Epithelial cell of esophagus (primary cell): ENCODE data around the gene UMAD1.

Source experiments
- DNase-seq: peaks from one replicate; pipeline ENCODE4 v3.0.0; 2010; ENCODE audit warnings: low read depth
- H3K4me3 ChIP-seq: 2 replicates; pipeline ENCODE4 v1.5.1; 2011; ENCODE audit warnings: mild to moderate bottlenecking, low read length, control low read depth
- CTCF ChIP-seq: IDR thresholded peaks from 2 replicates; pipeline ENCODE4 v1.5.1; 2011; ENCODE audit warnings: low read depth, mild to moderate bottlenecking, low read length, control low read depth, inconsistent platforms; ENCODE audit not compliant: insufficient read depth; ENCODE audit errors: missing control alignments

The UMAD1 gene

GRCh38 chr7:7686811-7687508 is 46.4 kb downstream of the UMAD1 start:
- no peak for DNase-seq
- no peak overlapping the region for H3K4me3 ChIP-seq
- TF ChIP-seq CTCF: no peak

DNA sequence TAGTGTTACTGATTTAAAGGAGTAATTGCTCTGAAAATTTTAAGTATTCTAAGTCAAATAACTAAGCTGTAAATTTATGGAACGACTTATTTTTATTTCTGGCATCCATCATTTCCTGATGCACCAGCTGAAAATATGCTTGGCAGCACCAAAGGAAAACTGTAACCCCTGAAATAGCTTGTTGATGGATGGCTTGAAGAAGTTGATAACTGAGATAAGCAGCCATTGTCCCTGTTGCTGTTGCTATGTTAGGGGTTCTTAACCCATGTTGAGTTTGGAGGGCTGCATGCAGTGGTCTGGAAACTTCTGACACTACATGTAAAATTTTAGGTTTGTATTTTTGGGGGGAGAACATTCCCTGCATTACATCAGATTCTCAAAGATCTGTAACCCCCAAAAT is 47.2 kb downstream of the UMAD1 start:
- no peak for TF ChIP-seq CTCF
- DNase-seq: no peak
- no peak overlapping the region for H3K4me3 ChIP-seq

DNA sequence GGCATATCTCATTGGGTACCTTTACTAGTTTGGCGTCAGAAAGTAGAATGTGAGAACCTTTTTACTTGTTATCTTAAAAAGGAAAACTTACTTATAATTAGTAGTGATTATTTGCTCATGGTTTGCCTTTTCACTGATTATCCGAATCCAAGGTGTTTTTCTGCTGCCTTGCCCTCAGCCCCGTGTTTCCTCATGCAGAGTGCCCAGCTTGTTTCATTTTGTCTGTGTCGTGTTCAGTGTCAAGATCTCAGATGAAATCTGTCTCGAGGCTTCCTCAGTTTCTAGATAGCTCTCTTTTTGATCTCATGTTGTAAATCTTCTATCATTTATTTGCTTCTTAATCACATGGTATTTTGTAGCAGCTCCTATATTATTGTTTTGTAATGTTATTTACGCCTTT is 47.8 kb downstream of the UMAD1 start:
- DNase-seq: no peak
- H3K4me3 ChIP-seq: no peak overlapping the region
- TF ChIP-seq CTCF: no peak

DNA sequence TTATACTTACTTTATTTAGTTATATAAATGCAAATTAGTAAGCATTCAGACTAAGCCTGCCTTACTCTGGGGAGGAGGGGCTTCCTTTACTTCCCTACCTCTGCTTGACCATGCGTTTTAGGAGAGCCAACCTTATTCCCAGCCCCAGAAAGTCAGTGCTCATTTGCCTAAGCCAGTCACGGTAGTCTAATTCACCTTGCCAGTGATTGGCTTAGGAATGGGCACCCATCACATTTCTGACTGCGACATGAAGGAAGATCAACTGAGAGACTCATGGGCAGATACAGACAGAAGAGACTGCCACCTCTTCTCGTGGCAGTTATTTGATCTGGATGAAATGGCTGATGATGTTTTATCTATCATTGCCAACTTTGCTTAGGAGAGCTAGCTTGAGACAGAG is 48.4 kb downstream of the UMAD1 start:
- H3K4me3 ChIP-seq: no peak overlapping the region
- no peak for DNase-seq
- no peak for TF ChIP-seq CTCF

DNA sequence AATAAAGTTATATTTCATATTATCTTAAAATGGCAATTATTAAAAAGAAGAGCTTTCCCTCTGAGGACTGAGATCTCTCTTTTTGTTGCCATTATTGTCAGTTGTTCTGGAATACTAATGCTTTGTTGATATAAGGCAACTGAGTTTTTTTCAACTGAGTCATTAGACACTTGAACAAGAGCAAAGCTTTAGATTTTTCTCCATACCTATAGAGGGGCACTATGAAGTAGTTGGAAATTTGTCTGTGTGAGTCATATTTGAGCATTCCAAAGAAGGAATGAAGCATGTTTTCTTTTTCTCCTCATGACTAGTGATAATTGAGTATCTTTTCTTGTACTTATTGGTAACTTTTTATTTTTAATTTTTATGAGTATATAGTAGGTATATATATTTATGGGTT is 53.3 kb downstream of the UMAD1 start:
- TF ChIP-seq CTCF: no peak
- DNase-seq: peak; percentile 81
- no peak overlapping the region for H3K4me3 ChIP-seq

DNA sequence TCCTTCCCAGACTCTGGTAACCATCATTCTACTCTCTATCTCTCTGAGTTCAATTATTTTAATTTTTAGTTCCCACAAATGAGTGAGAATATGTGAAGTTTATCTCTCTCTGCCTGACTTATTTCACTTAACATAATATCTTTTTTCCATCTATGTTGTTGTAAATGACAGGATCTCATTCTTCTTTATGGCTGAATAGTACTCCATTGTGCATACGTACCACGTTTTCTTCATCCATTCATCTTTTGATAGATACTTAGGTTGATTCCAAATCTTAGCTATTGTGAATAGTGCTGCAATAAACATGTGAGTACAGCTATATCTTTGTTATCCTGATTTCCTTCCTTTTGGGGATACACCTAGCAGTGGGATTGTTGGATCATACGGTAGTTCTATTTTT is 54.0 kb downstream of the UMAD1 start:
- TF ChIP-seq CTCF: no peak
- DNase-seq: no peak
- no peak overlapping the region for H3K4me3 ChIP-seq
